HG02678 (cell line): ENCODE results near the gene BANP.
"Not testable (repeated sequence)": the region's sequence is repeated elsewhere in the genome, so short reads cannot be mapped to it uniquely, and the experiment has no call there.

Source experiments
- ATAC-seq: cut with Tn5 transposase; IDR thresholded peaks from one replicate; pipeline ENCODE4 v1.9.1; 2021; ENCODE audit warnings: mild to moderate bottlenecking, moderate library complexity; ENCODE audit not compliant: unreplicated experiment

The BANP gene

GRCh38 chr16:88076211-88076931, 125.1 kb downstream of the BANP start:
- ATAC-seq = no peak

- ATAC-seq = not testable (repeated sequence)
These were observed 125.7 kb downstream of the BANP start for GRCh38 chr16:88076932-88077320.

GRCh38 chr16:88077328-88078108, 126.3 kb downstream of the BANP start:
- no peak for ATAC-seq

- no peak for ATAC-seq
These were observed 127.0 kb downstream of the BANP start for GRCh38 chr16:88078111-88078775.

DNA sequence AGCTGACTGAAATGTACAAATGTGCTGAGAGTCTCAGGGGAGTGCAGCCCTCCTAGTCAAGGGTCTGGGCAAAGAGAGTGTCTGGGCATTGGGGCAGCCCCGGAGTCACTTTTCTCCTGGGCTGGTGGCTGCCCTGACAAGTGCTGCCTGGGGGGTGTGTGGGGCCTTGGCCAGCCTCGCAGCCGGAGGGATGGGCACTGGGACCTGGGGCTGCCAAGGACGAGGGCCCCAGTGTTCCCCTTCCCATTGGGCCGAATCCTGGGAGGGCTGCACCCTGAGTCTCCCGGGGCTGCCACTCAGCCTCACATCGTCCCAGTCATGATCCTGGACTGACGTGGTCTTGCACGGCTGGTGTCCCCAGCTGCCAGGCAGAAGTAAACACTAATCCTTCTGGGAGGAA, 132.3 kb downstream of the BANP start:
- no peak for ATAC-seq

GRCh38 chr16:88084881-88085280, 133.6 kb downstream of the BANP start:
- no peak for ATAC-seq

- no peak for ATAC-seq
These were observed 135.6 kb downstream of the BANP start for GRCh38 chr16:88086571-88087516.

GRCh38 chr16:88087517-88087877, 136.3 kb downstream of the BANP start:
- ATAC-seq = no peak

DNA sequence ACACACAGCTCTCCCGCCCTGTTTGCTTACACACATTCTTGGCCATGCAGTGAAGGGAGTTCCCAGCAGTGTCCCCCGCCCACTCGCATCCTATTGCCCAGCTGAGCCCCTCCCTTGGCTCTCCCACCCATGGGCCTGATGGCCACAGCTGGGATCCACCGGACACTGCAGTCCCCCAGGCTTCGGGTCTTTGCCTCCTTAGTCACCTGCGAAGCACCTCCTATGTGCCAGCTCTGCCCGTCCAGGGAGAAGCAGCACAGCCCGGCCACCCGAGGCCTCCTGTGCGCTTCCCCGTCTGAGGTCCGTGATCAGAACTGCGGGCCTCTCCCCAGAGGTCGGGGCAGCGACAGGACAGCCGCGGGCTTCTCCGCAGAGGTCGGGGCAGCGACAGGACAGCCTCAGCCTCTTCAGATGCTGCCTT, 136.9 kb downstream of the BANP start:
- no peak for ATAC-seq

- not testable (repeated sequence) for ATAC-seq
These were observed 137.4 kb downstream of the BANP start for GRCh38 chr16:88088611-88089010.

DNA sequence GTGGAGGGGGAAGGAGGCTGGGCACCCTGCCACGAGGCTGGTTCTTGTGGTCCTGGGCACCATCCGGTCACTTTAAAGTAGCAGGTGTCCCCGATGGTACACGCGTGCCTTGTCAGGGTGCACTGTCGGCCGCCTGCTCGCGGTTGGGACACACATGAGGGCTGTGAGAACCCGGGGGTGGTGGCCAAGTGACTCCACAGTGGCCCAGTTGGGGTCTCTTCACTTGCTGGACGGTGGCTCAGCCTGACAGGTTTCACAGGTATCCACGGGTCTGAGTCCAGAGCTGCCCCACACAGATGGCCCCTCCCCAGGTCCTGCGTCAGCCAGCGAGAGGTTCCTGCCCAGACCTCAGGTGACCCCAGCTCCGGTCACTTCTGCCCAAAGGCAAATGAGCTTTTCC, 137.8 kb downstream of the BANP start:
- ATAC-seq = not testable (repeated sequence)

- ATAC-seq = not testable (repeated sequence)
These were observed 138.6 kb downstream of the BANP start for GRCh38 chr16:88089632-88090376.

DNA sequence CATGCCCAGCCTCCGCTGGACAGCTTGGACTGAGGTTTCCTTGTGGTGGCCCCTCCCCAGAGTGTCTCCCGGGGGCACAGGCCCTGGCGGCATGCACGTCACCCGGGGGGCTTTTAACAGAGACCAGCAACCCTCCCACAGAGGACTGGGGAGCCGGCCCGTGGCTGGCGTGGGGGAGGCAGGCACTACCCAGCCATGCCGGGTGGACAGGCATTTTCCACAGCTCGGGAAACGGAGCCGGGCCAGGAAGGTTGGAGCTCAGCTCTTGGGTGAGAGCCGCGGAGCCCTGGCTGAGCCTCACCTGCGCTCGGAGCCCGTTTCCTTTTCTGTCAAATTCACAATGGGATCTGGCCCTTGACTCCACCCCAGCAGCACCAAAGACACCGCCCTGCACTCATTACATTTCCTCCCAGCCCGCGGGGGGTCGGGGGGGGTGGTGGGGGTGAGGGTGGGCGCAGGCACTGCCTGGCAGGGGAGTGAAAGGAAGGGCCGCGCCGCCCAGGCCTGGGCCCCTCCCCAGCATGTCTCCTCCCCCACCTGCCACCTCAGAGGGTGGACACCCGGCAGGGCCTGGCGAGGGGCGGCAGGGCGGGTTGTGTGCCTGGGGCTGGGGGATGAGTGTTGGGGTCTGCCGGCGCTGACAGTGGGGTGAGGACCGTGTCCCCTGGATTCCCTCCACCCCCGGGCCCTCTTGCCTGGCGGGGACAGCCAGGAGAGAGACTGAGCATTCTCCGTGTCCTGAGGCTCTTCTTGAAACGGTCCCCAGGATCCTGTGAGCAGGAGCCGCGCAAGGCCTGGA, 139.3 kb downstream of the BANP start:
- not testable (repeated sequence) for ATAC-seq

GRCh38 chr16:88091221-88091971, 140.2 kb downstream of the BANP start:
- ATAC-seq = not testable (repeated sequence)

- not testable (repeated sequence) for ATAC-seq
These were observed 140.7 kb downstream of the BANP start for GRCh38 chr16:88091972-88092302.

GRCh38 chr16:88092791-88093555, 141.7 kb downstream of the BANP start:
- not testable (repeated sequence) for ATAC-seq

DNA sequence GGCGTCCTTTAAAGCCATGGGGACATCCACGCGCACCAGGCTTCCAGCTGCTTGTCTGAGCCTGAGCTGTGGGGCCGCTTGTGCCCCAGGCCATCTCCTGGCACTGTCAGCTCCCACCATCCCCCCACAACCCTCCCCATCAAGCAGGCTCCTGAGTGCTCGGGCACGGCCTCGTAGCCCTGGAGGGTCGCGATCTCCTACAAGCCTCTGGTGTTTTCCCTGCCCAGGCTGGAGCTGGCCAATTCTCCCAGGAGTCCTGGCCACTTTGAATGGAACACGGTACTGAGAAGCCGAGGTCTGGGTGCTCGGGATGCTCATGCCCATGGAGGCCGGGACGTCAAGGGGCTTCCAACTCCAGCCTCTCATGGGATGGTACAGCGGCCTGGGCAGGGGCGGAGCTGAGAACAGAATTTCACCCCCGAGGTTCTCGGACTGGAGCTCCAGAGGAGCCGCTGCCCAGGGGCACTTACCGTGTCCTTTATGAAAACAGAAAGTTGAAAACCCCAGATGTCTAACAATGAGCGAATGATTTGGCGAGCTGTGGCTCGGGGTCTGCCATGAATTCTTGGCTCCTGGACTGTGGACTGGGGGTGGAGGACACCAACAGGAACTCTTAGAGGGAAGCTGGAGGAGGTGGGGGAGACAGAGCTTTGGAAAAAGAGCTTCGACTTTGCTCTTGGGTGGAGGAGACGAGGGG, 142.5 kb downstream of the BANP start:
- not testable (repeated sequence) for ATAC-seq
